Transverse colon (tissue), 4 donors: ENCODE data around the gene MAP4K4. TPM values are rescaled to one million over a fixed set of nuclear protein-coding genes. Genes with fewer than 3 reads are reported as not detected.

Source experiments
- DNase-seq: peaks from one replicate; pipeline ENCODE4 v3.0.0-alpha.2; 2019
- H3K27ac ChIP-seq, 4 donors: fragments of 200-600 bp; sonication (generic); 2 replicates each; pipeline ENCODE4 v1.5.1; 2016 to 2018; ENCODE audit warnings: inconsistent platforms in 4 of 4
- H3K27me3 ChIP-seq: fragments of 200-600 bp; sonication (generic); 2 replicates; pipeline ENCODE4 v1.5.1; 2017; ENCODE audit warnings: inconsistent platforms
- H3K36me3 ChIP-seq, 4 donors: fragments of 200-600 bp; sonication (generic); 2 replicates each; pipeline ENCODE4 v1.5.1; 2017 to 2019; ENCODE audit warnings: inconsistent platforms in 4 of 4
- H3K4me1 ChIP-seq, 4 donors: fragments of 200-600 bp; sonication (generic); 2 replicates each; pipeline ENCODE4 v1.5.1; 2017 to 2020; ENCODE audit warnings: inconsistent platforms in 4 of 4
- H3K4me3 ChIP-seq, 4 donors: fragments of 200-600 bp; sonication (generic); 1 replicate in 1 of 4; 2 replicates in 3 of 4; pipeline versions ENCODE4 v1.5.1 to v1.6.1; 2017 to 2019; ENCODE audit warnings: inconsistent platforms in 4 of 4
- H3K9me3 ChIP-seq, 2 donors: fragments of 200-600 bp; sonication (generic); 2 replicates each; pipeline ENCODE4 v1.5.1; 2017 to 2019; ENCODE audit warnings: inconsistent platforms in 2 of 2
- CTCF ChIP-seq, 5 experiments: fragments of 200-600 bp in 3 of 5; fragments of 450-650 bp in 2 of 5; sonication (generic) in 3 of 5; IDR thresholded peaks; 1 replicate in 2 of 5; 2 replicates in 3 of 5; pipeline ENCODE4 v1.5.1; 2016 to 2017; ENCODE audit warnings: antibody characterized with exemption in 5 of 5, inconsistent platforms in 3 of 5, mild to moderate bottlenecking in 2 of 5, moderate library complexity in 1 of 5
- EP300 ChIP-seq: sonication (generic); formaldehyde crosslinking; IDR thresholded peaks from one replicate; pipeline ENCODE4 v1.6.1; 2017; ENCODE audit warnings: antibody characterized with exemption, low read depth
- POLR2A ChIP-seq: fragments of 450-650 bp; IDR thresholded peaks from one replicate; pipeline ENCODE4 v1.6.1; 2016; ENCODE audit warnings: antibody characterized with exemption, mild to moderate bottlenecking, moderate library complexity
- POLR2AphosphoS5 ChIP-seq, 3 donors: sonication (generic); formaldehyde crosslinking; IDR thresholded peaks; one replicate each; pipeline ENCODE4 v1.6.1; 2016; ENCODE audit warnings: antibody characterized with exemption in 3 of 3
- WGBS, 2 donors: methylation state at CpG; one replicate each; pipeline ENCODE4 v1.1.5; 2018; ENCODE audit warnings: low coverage in 1 of 2; 5-methylcytosine and 5-hydroxymethylcytosine counted together
- in situ Hi-C, 4 donors: fragments of 200-750 bp; cut with MboI; loops; one replicate each; pipeline versions ENCODE4 v1.15.0 to v1.15.1; 2017; ENCODE audit warnings: low sequenced_read_pairs in 3 of 4, low pct_ligation_motif_present in 1 of 4, low pct_unique_long_range_greater_than_20kb in 1 of 4
- intact Hi-C: fragments of 100-400 bp; cut with DNase I; formaldehyde crosslinking; loops from one replicate; pipeline ENCODE4 v1.15.1; 2023; ENCODE audit warnings: low total_unique reads
- total RNA-seq, 4 donors: library from RNA; depleted of rRNA; stranded (reverse); fragments of >200 nt; gene quantifications; one replicate each; pipeline ENCODE4 v1.1.0, GENCODE V29; 2016

Gene MAP4K4
- total RNA-seq, 4 donors from 2014 or later = 20.3 to 42.3 (median 29.6) TPM

- Histone ChIP-seq H3K4me3 (no peak overlapping the region), H3K27me3 (no peaks in the 10 kb centered on the region), H3K4me1 (peaks cover 0 to 18% (median 0%) of the 10 kb centered on the region in 4 donors), H3K27ac (peak overlapping the region in 1 of 4 donors; percentile 1), H3K36me3 (no peaks in the 10 kb centered on the region), H3K9me3 (no peaks in the 10 kb centered on the region)
- in situ Hi-C loops = no loop called here
- TF ChIP-seq EP300 (no peak), POLR2AphosphoS5 (IDR thresholded peaks at IDR 0.05) (no peak), CTCF (IDR thresholded peaks at IDR 0.05) (no peak), POLR2A (no peak)
- 68% methylated on average over 1 of the region's 1 CpG; no CpG with 5 or more reads in 1 of the 2 donors for WGBS, 2 donors
- intact Hi-C loops = no loop called here
- DNase-seq = no peak
Observed at GRCh38 chr2:101718479-101718878, 21.0 kb downstream of the MAP4K4 start.

- H3K4me1 ChIP-seq = peaks cover 0 to 18% (median 0%) of the 10 kb centered on the region in 4 donors
- H3K9me3 ChIP-seq = no peaks in the 10 kb centered on the region
- no peak for TF ChIP-seq EP300
- TF ChIP-seq POLR2AphosphoS5 (IDR thresholded peaks at IDR 0.05) = no peak
- no peak for TF ChIP-seq POLR2A
- no peak for TF ChIP-seq CTCF (IDR thresholded peaks at IDR 0.05)
- DNase-seq = no peak
- in situ Hi-C loops = no loop called here
- intact Hi-C loops = no loop called here
- no peaks in the 10 kb centered on the region for H3K36me3 ChIP-seq
- H3K4me3 ChIP-seq = no peak overlapping the region
- 75 to 100% methylated on average over 1 of the region's 1 CpG for WGBS, 2 donors
- no peaks in the 10 kb centered on the region for H3K27me3 ChIP-seq
- peak overlapping the region in 1 of 4 donors; percentile 1 for H3K27ac ChIP-seq
Observed at GRCh38 chr2:101718993-101719571, 21.6 kb downstream of the MAP4K4 start.

GRCh38 chr2:101720732-101721131, 23.2 kb downstream of the MAP4K4 start:
- Histone ChIP-seq H3K4me3 (no peak overlapping the region), H3K4me1 (peaks cover 0 to 15% (median 0%) of the 10 kb centered on the region in 4 donors), H3K36me3 (no peaks in the 10 kb centered on the region), H3K27me3 (no peaks in the 10 kb centered on the region), H3K27ac (no peak overlapping the region), H3K9me3 (no peaks in the 10 kb centered on the region)
- no peak for DNase-seq
- in situ Hi-C loops = no loop called here
- TF ChIP-seq EP300 (no peak), CTCF (IDR thresholded peaks at IDR 0.05) (no peak), POLR2AphosphoS5 (IDR thresholded peaks at IDR 0.05) (no peak), POLR2A (no peak)
- intact Hi-C loops = no loop called here
- WGBS, 2 donors = 96 to 100% methylated on average over 1 of the region's 1 CpG

- H3K36me3 ChIP-seq = no peaks in the 10 kb centered on the region
- peaks cover 0 to 15% (median 0%) of the 10 kb centered on the region in 4 donors for H3K4me1 ChIP-seq
- H3K27me3 ChIP-seq = no peaks in the 10 kb centered on the region
- intact Hi-C loops (no loop called here), in situ Hi-C loops (no loop called here)
- WGBS, 2 donors = 80 to 87% methylated on average over 3 to 4 of the region's 4 CpGs
- no peak for DNase-seq
- H3K9me3 ChIP-seq = no peaks in the 10 kb centered on the region
- H3K4me3 ChIP-seq = no peak overlapping the region
- no peak for TF ChIP-seq CTCF (IDR thresholded peaks at IDR 0.05)
- H3K27ac ChIP-seq = no peak overlapping the region
Observed at GRCh38 chr2:101722864-101723263, 25.4 kb downstream of the MAP4K4 start.
